Retinal pigment epithelial cell (primary cell): ENCODE data around the gene ALDH18A1.

Source experiments
- DNase-seq: peaks from one replicate; pipeline ENCODE4 v3.0.0-alpha.2; 2010; ENCODE audit warnings: low read depth
- H3K4me3 ChIP-seq: 2 replicates; pipeline ENCODE4 v1.5.1; 2011; ENCODE audit warnings: mild to moderate bottlenecking, low read length, control low read depth, moderate library complexity
- CTCF ChIP-seq: conservative IDR thresholded peaks from 2 replicates; pipeline ENCODE4 v1.5.1; 2011; ENCODE audit warnings: low read depth, low read length, control low read depth, inconsistent platforms

The ALDH18A1 gene

GRCh38 chr10:95559471-95559870, 97.0 kb downstream of the ALDH18A1 start:
- no peak for DNase-seq
- H3K4me3 ChIP-seq = no peak overlapping the region
- TF ChIP-seq CTCF = no peak

GRCh38 chr10:95558593-95559320, 97.8 kb downstream of the ALDH18A1 start:
- no peak overlapping the region for H3K4me3 ChIP-seq
- no peak for TF ChIP-seq CTCF
- no peak for DNase-seq

GRCh38 chr10:95556994-95557767, 99.3 kb downstream of the ALDH18A1 start:
- DNase-seq = no peak
- no peak for TF ChIP-seq CTCF
- H3K4me3 ChIP-seq = no peak overlapping the region
